Tibial artery (tissue), 4 donors: ENCODE results near the gene BRD3OS.

Experiments
- DNase-seq, 2 donors: peaks; one replicate each; pipeline ENCODE4 v3.0.0-alpha.2; 2019
- H3K27ac ChIP-seq, 2 donors: fragments of 200-600 bp; sonication (generic) in 1 of 2; 1 replicate in 1 of 2; 2 replicates in 1 of 2; pipeline ENCODE4 v1.5.1; 2018 to 2019; ENCODE audit warnings: mild to moderate bottlenecking in 1 of 2
- H3K27me3 ChIP-seq, 2 donors: fragments of 200-600 bp; sonication (generic) in 1 of 2; one replicate each; pipeline versions ENCODE4 v1.5.1 to v1.6.0; 2016 to 2019
- H3K36me3 ChIP-seq, 3 donors: fragments of 200-600 bp; sonication (generic) in 2 of 3; one replicate each; pipeline ENCODE4 v1.5.1; 2016 to 2019; ENCODE audit warnings: mild to moderate bottlenecking in 2 of 3
- H3K4me1 ChIP-seq, 4 donors: fragments of 200-600 bp; sonication (generic) in 2 of 4; 1 replicate in 3 of 4; 2 replicates in 1 of 4; pipeline ENCODE4 v1.5.1; 2016 to 2019
- H3K4me3 ChIP-seq, 2 donors: fragments of 200-600 bp; sonication (generic) in 1 of 2; 1 replicate in 1 of 2; 2 replicates in 1 of 2; pipeline ENCODE4 v1.5.1; 2018 to 2019; ENCODE audit warnings: mild to moderate bottlenecking in 2 of 2
- H3K9me3 ChIP-seq, 3 donors: fragments of 200-600 bp; sonication (generic) in 1 of 3; one replicate each; pipeline ENCODE4 v1.5.1; 2016 to 2019
- CTCF ChIP-seq, 2 experiments: fragments of 200-600 bp in 1 of 2; fragments of 450-650 bp in 1 of 2; IDR thresholded peaks; one replicate each; pipeline ENCODE4 v1.5.1; 2017 to 2019; ENCODE audit warnings: antibody characterized with exemption in 2 of 2, mild to moderate bottlenecking in 1 of 2, moderate library complexity in 1 of 2
- intact Hi-C: fragments of 100-400 bp; cut with DNase I; formaldehyde crosslinking; loops from one replicate; pipeline ENCODE4 v1.15.0; 2023; ENCODE audit warnings: low total_unique reads

BRD3OS gene

GRCh38 chr9:133978226-133978898 is 46.9 kb upstream of the BRD3OS start:
- intact Hi-C loops = no loop called here

GRCh38 chr9:133978899-133979272 is 46.4 kb upstream of the BRD3OS start:
- Histone ChIP-seq H3K27me3 (no peaks in the 10 kb centered on the region), H3K4me1 (peaks cover 0 to 21% (median 14%) of the 10 kb centered on the region in 4 donors), H3K27ac (no peak overlapping the region), H3K36me3 (no peaks in the 10 kb centered on the region), H3K9me3 (no peaks in the 10 kb centered on the region), H3K4me3 (peak overlapping the region; percentile 25 to 40)
- no peak for DNase-seq
- intact Hi-C loops = no loop called here
- TF ChIP-seq CTCF (IDR thresholded peaks at IDR 0.05) = no peak

More at GRCh38 chr9:133978226-133978898, 46.9 kb upstream of the BRD3OS start:
- DNase-seq = no peak
- H3K36me3 ChIP-seq = no peaks in the 10 kb centered on the region
- H3K27ac ChIP-seq = no peak overlapping the region
- TF ChIP-seq CTCF (IDR thresholded peaks at IDR 0.05) = no peak
- no peaks in the 10 kb centered on the region for H3K9me3 ChIP-seq
- H3K4me3 ChIP-seq = no peak overlapping the region
- peaks cover 0 to 21% (median 14%) of the 10 kb centered on the region in 4 donors for H3K4me1 ChIP-seq
- no peaks in the 10 kb centered on the region for H3K27me3 ChIP-seq

- Histone ChIP-seq H3K27ac (no peak overlapping the region), H3K36me3 (no peaks in the 10 kb centered on the region), H3K27me3 (no peaks in the 10 kb centered on the region), H3K4me3 (peak overlapping the region; percentile 25 to 40), H3K4me1 (peaks cover 0 to 21% (median 14%) of the 10 kb centered on the region in 4 donors), H3K9me3 (no peaks in the 10 kb centered on the region)
- intact Hi-C loops = no loop called here
- no peak for TF ChIP-seq CTCF (IDR thresholded peaks at IDR 0.05)
- DNase-seq = peak in 1 of 2 donors; percentile 41
Measured at GRCh38 chr9:133979273-133979920, 45.9 kb upstream of the BRD3OS start.

- no peak for DNase-seq
- Histone ChIP-seq H3K27me3 (no peaks in the 10 kb centered on the region), H3K4me1 (peaks cover 0 to 21% (median 14%) of the 10 kb centered on the region in 4 donors), H3K36me3 (no peaks in the 10 kb centered on the region), H3K9me3 (no peaks in the 10 kb centered on the region), H3K4me3 (peak overlapping the region in 1 of 2 donors; percentile 40), H3K27ac (no peak overlapping the region)
- TF ChIP-seq CTCF (IDR thresholded peaks at IDR 0.05) = no peak
- intact Hi-C loops = no loop called here
Measured at GRCh38 chr9:133979921-133980863, 45.1 kb upstream of the BRD3OS start.

- no peaks in the 10 kb centered on the region for H3K27me3 ChIP-seq
- H3K4me3 ChIP-seq = no peak overlapping the region
- no peak for TF ChIP-seq CTCF (IDR thresholded peaks at IDR 0.05)
- intact Hi-C loops = no loop called here
- no peaks in the 10 kb centered on the region for H3K9me3 ChIP-seq
- H3K27ac ChIP-seq = no peak overlapping the region
- peaks cover 0 to 21% (median 14%) of the 10 kb centered on the region in 4 donors for H3K4me1 ChIP-seq
- DNase-seq = peak in 1 of 2 donors; percentile 52
- no peaks in the 10 kb centered on the region for H3K36me3 ChIP-seq
Measured at GRCh38 chr9:133980864-133981588, 44.3 kb upstream of the BRD3OS start.
